GM18951 (cell line): ENCODE data around the gene PTPRE.

Experiments
- POLR2A ChIP-seq: IDR thresholded peaks from 4 replicates; pipeline ENCODE4 v1.6.1; 2011; ENCODE audit warnings: mild to moderate bottlenecking; ENCODE audit not compliant: insufficient read length, insufficient read depth; ENCODE audit errors: extremely low read depth
- in situ Hi-C: fragments of 300-500 bp; cut with MboI; formaldehyde crosslinking; loops from one replicate; pipeline ENCODE4 v1.12.0; 2022; ENCODE audit warnings: low sequenced_read_pairs, mixed read lengths, inconsistent platforms; ENCODE audit not compliant: unreplicated experiment

The PTPRE gene

DNA sequence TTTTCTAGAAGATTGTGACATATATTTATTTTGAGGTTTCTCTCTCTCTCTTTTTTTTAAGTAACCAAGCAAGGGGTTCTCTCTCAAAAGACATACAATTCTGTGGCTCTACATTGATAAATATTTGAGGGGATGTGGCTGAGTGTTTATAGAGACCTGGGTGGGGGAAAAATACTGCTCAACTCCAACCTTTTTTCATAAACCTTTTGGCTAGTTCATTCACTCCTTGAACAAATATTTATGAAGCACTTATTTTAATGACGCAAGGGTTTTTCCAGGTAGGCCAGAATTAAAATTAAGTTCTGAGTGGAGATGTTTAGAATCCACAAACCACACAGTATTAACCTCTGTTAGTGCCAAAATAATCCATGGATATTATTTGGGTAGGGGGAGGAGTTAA, 100.2 kb downstream of the PTPRE start:
- in situ Hi-C loops: no loop called here
- TF ChIP-seq POLR2A: no peak

DNA sequence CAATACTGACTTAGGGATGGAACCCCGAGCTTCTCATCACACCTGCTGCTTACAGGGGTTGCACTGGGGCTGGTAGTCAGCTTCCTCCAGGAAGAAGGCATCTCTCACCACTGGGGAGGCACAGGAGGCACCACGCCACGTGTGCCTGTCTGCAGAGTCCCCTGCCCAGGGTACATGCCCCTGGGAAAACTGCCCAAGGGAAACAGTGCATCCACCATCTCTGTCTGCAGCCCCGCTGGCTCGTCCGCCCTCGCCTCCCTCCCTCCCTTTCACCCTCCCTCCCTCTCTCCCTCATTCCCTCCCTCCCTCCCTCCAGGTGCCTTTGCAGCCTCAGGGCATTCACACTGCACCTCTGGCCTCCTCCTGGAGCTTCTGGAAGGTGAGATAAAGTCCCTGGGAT, 101.1 kb downstream of the PTPRE start:
- in situ Hi-C loops: no loop called here
- TF ChIP-seq POLR2A: no peak

DNA sequence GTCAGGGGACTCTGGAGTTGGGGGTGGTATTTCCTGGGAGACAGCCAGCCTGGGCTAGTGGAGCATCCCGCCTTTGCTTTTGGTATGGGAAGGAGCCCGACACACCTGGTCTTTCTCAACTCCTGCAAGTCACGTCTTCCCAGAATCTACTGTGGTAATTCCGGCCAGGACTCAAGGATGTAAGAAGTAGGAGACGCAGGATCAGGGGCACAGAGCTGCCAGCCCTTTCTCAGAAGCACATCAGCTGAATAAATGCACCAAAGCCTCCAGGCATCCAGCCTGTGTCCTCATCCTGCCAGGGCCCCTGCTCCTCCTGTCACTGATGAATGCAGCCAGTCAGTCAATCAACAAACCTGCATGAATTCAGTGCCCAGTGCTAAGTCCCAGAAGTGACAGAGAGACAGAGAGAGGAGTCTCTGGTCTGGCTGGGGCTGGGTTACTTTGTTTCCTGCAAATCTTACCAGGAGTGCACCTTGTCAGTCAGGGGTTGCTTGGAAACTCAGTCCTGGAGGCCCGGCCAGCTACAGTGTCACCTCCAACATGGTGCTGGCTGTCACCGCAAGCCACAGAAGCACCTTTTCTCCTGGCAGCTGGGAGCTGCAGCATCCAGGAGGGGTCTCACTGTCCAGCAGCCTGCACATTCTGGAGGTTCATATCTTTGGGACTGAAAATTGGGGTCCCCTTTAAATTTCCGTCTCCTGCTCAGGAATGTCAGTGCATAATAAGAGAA, 101.8 kb downstream of the PTPRE start:
- in situ Hi-C loops: no loop called here
- TF ChIP-seq POLR2A: no peak

- TF ChIP-seq POLR2A: no peak
- in situ Hi-C loops: no loop called here
Measured at GRCh38 chr10:128009372-128010126, 102.6 kb downstream of the PTPRE start.

GRCh38 chr10:128011059-128011979, 104.4 kb downstream of the PTPRE start:
- TF ChIP-seq POLR2A: no peak
- in situ Hi-C loops: no loop called here

DNA sequence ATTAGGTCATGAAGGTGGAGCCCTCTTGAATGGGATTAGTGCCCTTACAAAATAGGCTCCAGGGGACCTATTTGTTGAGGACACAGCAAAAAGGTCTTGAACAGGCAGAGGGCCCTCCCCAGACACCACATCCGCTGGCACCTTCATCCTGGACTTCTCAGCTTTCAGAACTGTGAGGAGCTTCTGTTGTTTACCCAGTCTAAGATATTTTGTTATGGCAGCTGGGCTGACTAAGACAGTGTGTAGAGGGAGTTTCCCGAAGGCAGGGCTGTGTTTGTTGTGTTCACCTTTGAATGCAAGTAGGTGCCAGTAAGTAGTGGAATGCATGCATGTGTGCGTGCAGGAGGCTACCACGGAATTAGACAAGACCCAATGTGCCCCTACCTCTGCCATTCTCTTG, 106.7 kb downstream of the PTPRE start:
- in situ Hi-C loops: no loop called here
- no peak for TF ChIP-seq POLR2A

GRCh38 chr10:128014236-128014635, 107.3 kb downstream of the PTPRE start:
- TF ChIP-seq POLR2A: no peak
- in situ Hi-C loops: no loop called here

GRCh38 chr10:128016423-128017060, 109.6 kb downstream of the PTPRE start:
- no peak for TF ChIP-seq POLR2A
- in situ Hi-C loops: no loop called here

DNA sequence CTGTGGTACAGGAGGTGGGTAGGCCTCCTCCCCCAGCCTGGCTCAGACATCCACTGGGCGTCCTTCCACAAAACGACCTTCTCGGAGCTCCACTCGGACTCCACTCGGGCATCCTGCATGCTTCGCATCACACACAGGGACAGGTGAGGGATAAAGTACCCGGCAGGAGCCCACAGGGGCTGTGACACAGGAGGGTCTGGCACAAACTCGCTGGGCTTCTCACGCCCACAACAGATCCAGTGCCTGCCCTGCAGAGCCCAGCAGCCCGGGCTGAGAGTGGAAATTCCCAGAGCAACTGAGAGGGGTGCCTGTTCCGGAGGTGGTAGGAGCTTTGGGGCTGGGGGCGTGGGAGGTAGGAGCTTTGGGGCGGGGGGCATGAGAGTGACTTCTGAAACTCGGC, 110.9 kb downstream of the PTPRE start:
- in situ Hi-C loops: no loop called here
- TF ChIP-seq POLR2A: no peak

DNA sequence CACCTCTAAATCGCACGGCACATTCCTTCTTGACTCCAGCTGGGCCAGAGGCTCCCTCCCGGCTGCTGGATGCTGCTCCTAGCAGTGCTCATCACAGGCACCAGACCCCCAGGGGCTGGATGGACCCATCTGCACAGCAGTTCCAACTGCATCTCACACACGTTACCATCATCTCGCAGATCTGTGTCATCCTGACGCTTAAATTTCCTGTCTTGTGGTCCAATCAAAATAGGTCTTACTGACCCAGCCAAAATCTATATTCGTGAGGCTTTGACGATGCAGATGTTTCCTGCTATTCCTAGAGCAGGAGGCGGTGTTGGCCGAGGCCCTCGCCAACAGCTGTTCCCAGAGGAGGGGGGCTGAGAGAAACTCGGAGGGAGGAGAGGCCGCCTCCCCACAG, 111.3 kb downstream of the PTPRE start:
- in situ Hi-C loops: no loop called here
- TF ChIP-seq POLR2A: no peak

GRCh38 chr10:128018691-128019090, 111.8 kb downstream of the PTPRE start:
- in situ Hi-C loops: no loop called here

GRCh38 chr10:128022261-128023196, 115.6 kb downstream of the PTPRE start:
- no peak for TF ChIP-seq POLR2A
- in situ Hi-C loops: no loop called here

More at GRCh38 chr10:128018691-128019090, 111.8 kb downstream of the PTPRE start:
- no peak for TF ChIP-seq POLR2A
